ENCODE measurements around the gene NLRP2B. TPM values are rescaled to one million over a fixed set of nuclear protein-coding genes. Genes with fewer than 3 reads are reported as not detected.
"Not testable (repeated sequence)": the region's sequence is repeated elsewhere in the genome, so short reads cannot be mapped to it uniquely, and the experiment has no call there.

The NLRP2B gene
- total RNA-seq = not detected

DNA sequence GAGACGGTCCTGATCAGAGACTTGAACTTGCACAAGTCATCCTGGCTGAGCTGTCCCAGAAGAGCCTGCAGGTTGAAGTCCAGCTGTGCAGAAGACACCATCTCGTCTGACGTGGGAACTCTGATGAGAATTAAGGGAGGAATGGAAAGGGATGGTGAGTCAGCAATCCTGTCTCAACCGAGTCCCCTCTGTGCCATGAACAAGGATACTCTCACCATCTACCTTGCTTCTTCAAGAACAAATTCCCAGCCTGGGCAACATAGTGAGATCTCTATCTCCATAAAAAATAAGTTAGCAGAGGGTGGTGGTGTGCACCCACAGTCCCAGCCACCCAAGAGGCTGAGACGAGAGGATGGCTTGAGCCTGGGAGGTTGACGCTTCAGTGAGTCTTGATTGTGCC lies at the start of gene NLRP2B:
TSS of gene NLRP2B (minus strand) at position 101 of the 400 bp plus-strand sequence.
- ATAC-seq (ENCODE audit: low read depth) (no peak), DNase-seq (no peak)
- Mint-ChIP-seq H3K9me3 (peaks cover 2% of the 10 kb centered on the region), H3K27me3 (no peaks in the 10 kb centered on the region), H3K36me3 (no peaks in the 10 kb centered on the region), H3K4me3 (no peak within 1 kb of the TSS), H3K4me1 (no peaks in the 10 kb centered on the region), H3K27ac (no peak within 1 kb of the TSS)
- POLR2A ChIA-PET = no interaction called here

- H3K9me3 Mint-ChIP-seq; H3K27me3 Mint-ChIP-seq; H3K27ac Mint-ChIP-seq; H3K36me3 Mint-ChIP-seq; H3K4me3 Mint-ChIP-seq; DNase-seq; H3K4me1 Mint-ChIP-seq; ATAC-seq (ENCODE audit: low read depth); POLR2A ChIA-PET: not testable (repeated sequence)
Measured at GRCh38 chrX:57725995-57726394, 45.9 kb upstream of the NLRP2B start.

DNA sequence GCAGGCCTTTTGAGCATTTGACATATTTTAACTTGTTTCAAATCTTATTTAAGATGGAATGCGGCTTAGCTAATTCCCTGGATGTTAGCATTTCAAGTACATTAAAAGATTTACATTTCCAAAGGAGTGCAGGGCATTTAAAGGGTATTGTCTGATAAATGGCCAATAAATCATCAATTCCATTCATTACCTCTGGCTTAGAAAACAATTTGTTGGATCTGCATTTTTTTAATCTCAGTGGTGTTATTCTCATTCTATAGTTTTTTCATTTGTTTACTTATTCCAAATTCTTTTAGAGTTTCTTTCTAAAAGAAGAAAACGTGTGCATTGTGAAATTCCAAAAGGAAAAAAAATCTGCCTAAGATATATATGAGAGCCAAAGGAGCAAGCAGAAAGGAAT lies 1.3 kb upstream of the NLRP2B start:
- ATAC-seq (ENCODE audit: low read depth) (no peak), DNase-seq (no peak)
- Mint-ChIP-seq H3K27ac (no peak overlapping the region), H3K9me3 (peaks cover 2% of the 10 kb centered on the region), H3K4me3 (no peak overlapping the region), H3K27me3 (no peaks in the 10 kb centered on the region), H3K36me3 (no peaks in the 10 kb centered on the region), H3K4me1 (no peaks in the 10 kb centered on the region)
- POLR2A ChIA-PET = no interaction called here

- H3K9me3 Mint-ChIP-seq = peaks cover 2% of the 10 kb centered on the region
- H3K36me3 Mint-ChIP-seq = no peaks in the 10 kb centered on the region
- DNase-seq (no peak), ATAC-seq (ENCODE audit: low read depth) (no peak)
- H3K27me3 Mint-ChIP-seq = no peaks in the 10 kb centered on the region
- H3K27ac Mint-ChIP-seq = no peak overlapping the region
- H3K4me3 Mint-ChIP-seq = no peak overlapping the region
- H3K4me1 Mint-ChIP-seq = no peaks in the 10 kb centered on the region
- POLR2A ChIA-PET = no interaction called here
Measured at GRCh38 chrX:57678686-57679428, 1.2 kb downstream of the NLRP2B start.

DNA sequence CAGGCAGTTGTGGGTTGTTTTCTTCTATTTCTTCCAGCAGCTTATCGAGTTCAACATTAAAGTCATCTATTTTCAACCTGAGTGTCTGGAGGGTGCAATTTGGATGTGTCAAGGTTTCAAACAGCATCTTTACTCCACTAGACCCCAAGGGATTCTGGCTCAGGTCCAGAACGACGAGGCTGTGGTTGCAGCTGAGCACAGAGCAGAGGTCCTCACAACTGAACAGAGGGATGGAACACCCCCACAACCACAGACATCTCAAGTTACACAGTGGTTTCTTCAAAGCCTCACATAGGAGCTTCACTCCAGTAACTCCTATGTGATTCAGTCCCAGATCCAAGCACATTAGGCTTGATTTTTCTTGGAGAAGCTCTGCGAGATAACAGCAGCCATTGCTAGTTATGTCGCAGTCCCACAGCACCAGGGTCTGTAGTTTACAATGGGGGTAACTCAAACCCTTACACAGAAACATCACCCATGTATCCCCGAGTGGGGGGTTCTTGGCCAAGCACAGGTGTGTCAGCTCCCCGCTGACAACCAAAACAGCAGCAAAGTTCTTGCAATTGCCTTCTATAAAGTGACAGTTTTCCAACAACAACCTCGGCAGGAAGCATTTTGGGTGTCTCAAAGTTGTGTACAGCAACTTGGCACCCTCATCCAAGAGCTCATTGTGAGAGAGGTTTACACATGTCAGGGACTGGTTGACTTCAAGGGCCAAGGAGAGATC lies 2.8 kb downstream of the NLRP2B start:
- Mint-ChIP-seq H3K9me3 (peaks cover 2% of the 10 kb centered on the region), H3K27me3 (no peaks in the 10 kb centered on the region), H3K4me3 (no peak overlapping the region), H3K4me1 (no peaks in the 10 kb centered on the region), H3K36me3 (no peaks in the 10 kb centered on the region), H3K27ac (no peak overlapping the region)
- POLR2A ChIA-PET = no interaction called here
- DNase-seq = no peak
- ATAC-seq (ENCODE audit: low read depth) = no peak

DNA sequence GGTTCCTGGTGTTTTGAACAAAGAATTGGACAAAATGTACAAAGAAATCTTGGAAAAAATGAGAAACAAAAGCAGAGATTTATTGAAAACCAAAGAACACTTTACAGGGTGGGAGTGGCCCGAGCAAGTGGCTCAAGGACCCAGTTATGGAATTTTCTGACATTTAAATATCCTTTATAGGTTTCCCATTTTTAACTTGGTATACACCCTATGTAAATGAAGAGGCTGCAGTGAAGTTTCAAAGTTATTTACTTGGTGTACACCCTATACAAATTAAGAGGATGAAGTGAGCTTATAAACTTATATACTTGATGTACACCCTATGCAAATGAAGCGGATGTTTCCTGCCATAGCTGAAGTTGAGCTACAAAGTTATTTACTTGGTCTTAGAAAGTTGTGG lies 4.7 kb downstream of the NLRP2B start:
- ATAC-seq (ENCODE audit: low read depth) (no peak), DNase-seq (no peak)
- POLR2A ChIA-PET = no interaction called here
- H3K4me3 Mint-ChIP-seq = no peak overlapping the region
- H3K9me3 Mint-ChIP-seq = peaks cover 2% of the 10 kb centered on the region
- H3K27ac Mint-ChIP-seq = no peak overlapping the region
- H3K4me1 Mint-ChIP-seq = no peaks in the 10 kb centered on the region
- H3K27me3 Mint-ChIP-seq = no peaks in the 10 kb centered on the region
- no peaks in the 10 kb centered on the region for H3K36me3 Mint-ChIP-seq

- Mint-ChIP-seq H3K27ac (no peak overlapping the region), H3K27me3 (no peaks in the 10 kb centered on the region), H3K4me1 (no peaks in the 10 kb centered on the region), H3K9me3 (peaks cover 2% of the 10 kb centered on the region), H3K36me3 (no peaks in the 10 kb centered on the region), H3K4me3 (no peak overlapping the region)
- POLR2A ChIA-PET = no interaction called here
- ATAC-seq (ENCODE audit: low read depth) = no peak
- DNase-seq = no peak
Measured at GRCh38 chrX:57674861-57675260, 5.2 kb downstream of the NLRP2B start.

GRCh38 chrX:57669961-57670360 lies 10.1 kb downstream of the NLRP2B start:
- H3K27ac Mint-ChIP-seq = no peak overlapping the region
- POLR2A ChIA-PET = no interaction called here
- no peaks in the 10 kb centered on the region for H3K4me1 Mint-ChIP-seq
- no peaks in the 10 kb centered on the region for H3K27me3 Mint-ChIP-seq
- ATAC-seq (ENCODE audit: low read depth) = no peak
- DNase-seq = no peak
- no peaks in the 10 kb centered on the region for H3K9me3 Mint-ChIP-seq
- H3K4me3 Mint-ChIP-seq = no peak overlapping the region
- H3K36me3 Mint-ChIP-seq = no peaks in the 10 kb centered on the region

- no peak overlapping the region for H3K4me3 Mint-ChIP-seq
- no peak for ATAC-seq (ENCODE audit: low read depth)
- no peak overlapping the region for H3K27ac Mint-ChIP-seq
- POLR2A ChIA-PET = no interaction called here
- H3K9me3 Mint-ChIP-seq = no peaks in the 10 kb centered on the region
- no peak for DNase-seq
- no peaks in the 10 kb centered on the region for H3K4me1 Mint-ChIP-seq
- no peaks in the 10 kb centered on the region for H3K27me3 Mint-ChIP-seq
- H3K36me3 Mint-ChIP-seq = no peaks in the 10 kb centered on the region
Measured at GRCh38 chrX:57667010-57667409, 13.1 kb downstream of the NLRP2B start.

- H3K36me3 Mint-ChIP-seq = no peaks in the 10 kb centered on the region
- ATAC-seq (ENCODE audit: low read depth) (no peak), DNase-seq (no peak)
- H3K4me1 Mint-ChIP-seq = no peaks in the 10 kb centered on the region
- POLR2A ChIA-PET = no interaction called here
- no peak overlapping the region for H3K27ac Mint-ChIP-seq
- no peaks in the 10 kb centered on the region for H3K9me3 Mint-ChIP-seq
- H3K27me3 Mint-ChIP-seq = no peaks in the 10 kb centered on the region
- H3K4me3 Mint-ChIP-seq = no peak overlapping the region
Measured at GRCh38 chrX:57655065-57655464, 25.0 kb downstream of the NLRP2B start.

- no peak for DNase-seq
- no peaks in the 10 kb centered on the region for H3K9me3 Mint-ChIP-seq
- H3K4me1 Mint-ChIP-seq = no peaks in the 10 kb centered on the region
- H3K27ac Mint-ChIP-seq = no peak overlapping the region
- POLR2A ChIA-PET = no interaction called here
- no peak for ATAC-seq (ENCODE audit: low read depth)
- no peak overlapping the region for H3K4me3 Mint-ChIP-seq
- H3K27me3 Mint-ChIP-seq = no peaks in the 10 kb centered on the region
- no peaks in the 10 kb centered on the region for H3K36me3 Mint-ChIP-seq
Measured at GRCh38 chrX:57652705-57653104, 27.4 kb downstream of the NLRP2B start.

- Mint-ChIP-seq H3K4me3 (no peak overlapping the region), H3K27me3 (no peaks in the 10 kb centered on the region), H3K36me3 (no peaks in the 10 kb centered on the region), H3K4me1 (no peaks in the 10 kb centered on the region), H3K9me3 (no peaks in the 10 kb centered on the region), H3K27ac (no peak overlapping the region)
- POLR2A ChIA-PET = no interaction called here
- DNase-seq (no peak), ATAC-seq (ENCODE audit: low read depth) (no peak)
Measured at GRCh38 chrX:57651169-57651919, 28.7 kb downstream of the NLRP2B start.

DNA sequence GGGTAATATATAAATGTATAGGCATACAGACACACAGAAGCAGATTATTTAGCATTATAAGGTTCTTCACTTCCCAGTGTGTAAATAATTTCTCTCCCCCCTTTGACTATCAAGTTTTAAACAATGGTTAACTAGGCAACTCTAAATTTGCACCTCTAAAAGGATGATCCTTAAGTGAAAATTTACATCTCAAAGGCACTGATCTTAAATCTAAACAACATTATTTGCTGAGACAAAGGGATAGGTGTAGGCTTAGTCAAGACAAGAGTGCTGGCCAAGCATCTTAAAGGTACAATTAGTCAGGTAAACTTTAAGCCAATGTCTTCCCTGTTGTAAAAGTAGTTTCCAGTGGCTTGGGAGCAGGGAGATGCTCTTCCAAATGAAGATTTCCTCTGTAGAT lies 33.0 kb downstream of the NLRP2B start:
- no peaks in the 10 kb centered on the region for H3K36me3 Mint-ChIP-seq
- DNase-seq = no peak
- no peaks in the 10 kb centered on the region for H3K9me3 Mint-ChIP-seq
- H3K4me1 Mint-ChIP-seq = no peaks in the 10 kb centered on the region
- no peak overlapping the region for H3K4me3 Mint-ChIP-seq
- ATAC-seq (ENCODE audit: low read depth) = no peak
- POLR2A ChIA-PET = no interaction called here
- H3K27me3 Mint-ChIP-seq = no peaks in the 10 kb centered on the region
- no peak overlapping the region for H3K27ac Mint-ChIP-seq

DNA sequence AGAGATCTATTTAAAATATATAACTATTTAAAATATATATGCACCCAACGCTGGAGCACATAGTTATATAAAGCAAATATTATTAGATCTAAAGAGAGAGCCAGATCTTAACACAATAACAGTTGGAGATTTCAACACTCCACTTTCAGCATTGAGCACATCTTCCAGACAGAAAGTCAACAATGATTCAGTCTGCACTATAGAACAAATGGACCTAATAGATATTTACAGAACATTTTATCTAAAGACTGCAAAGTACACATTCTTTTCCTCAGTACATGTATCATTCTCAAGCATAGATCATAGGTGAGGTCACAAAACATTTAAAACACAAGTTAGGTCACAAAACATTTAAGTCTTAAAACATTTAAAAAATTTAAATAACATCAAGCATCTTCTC lies 36.4 kb downstream of the NLRP2B start:
- H3K4me3 Mint-ChIP-seq = no peak overlapping the region

More for the DNA sequence above, 36.4 kb downstream of the NLRP2B start:
- H3K27me3 Mint-ChIP-seq = no peaks in the 10 kb centered on the region
- no peak overlapping the region for H3K27ac Mint-ChIP-seq
- no peaks in the 10 kb centered on the region for H3K36me3 Mint-ChIP-seq
- no peak for DNase-seq
- ATAC-seq (ENCODE audit: low read depth) = no peak
- H3K9me3 Mint-ChIP-seq = peaks cover 2% of the 10 kb centered on the region
- POLR2A ChIA-PET = no interaction called here
- no peaks in the 10 kb centered on the region for H3K4me1 Mint-ChIP-seq

All from activated naive CD8-positive, alpha-beta T cell treated with anti-CD3 and anti-CD28 coated beads, Interleukin-2, amount 10 ng/mL, durations not matched to agents 7 days and 5 days (primary cell).